Effector memory CD8-positive, alpha-beta T cell (primary cell): ENCODE results near the gene PLA2G12B.

Source experiments
- ATAC-seq: fragments of 150-1000 bp; cut with Tn5 transposase; replicated peaks from 2 replicates; pipeline ENCODE4 v1.10.0; 2021; ENCODE audit warnings: mild to moderate bottlenecking, moderate library complexity
- DNase-seq, 3 experiments: peaks; one replicate each; pipeline ENCODE4 v3.0.0; 2021
- H3K27ac Mint-ChIP-seq, 2 donors: one replicate each; pipeline ENCODE4 v1.8.0; 2022; ENCODE audit warnings: mild to moderate bottlenecking in 2 of 2, mixed read lengths in 2 of 2, moderate library complexity in 2 of 2
- H3K27me3 Mint-ChIP-seq, 2 donors: one replicate each; pipeline ENCODE4 v1.8.0; 2022; ENCODE audit warnings: mixed read lengths in 2 of 2
- H3K36me3 Mint-ChIP-seq: one replicate; pipeline ENCODE4 v1.8.0; 2022; ENCODE audit warnings: mild to moderate bottlenecking, moderate library complexity, mixed read lengths; ENCODE audit not compliant: insufficient read depth
- H3K4me1 Mint-ChIP-seq, 2 donors: one replicate each; pipeline ENCODE4 v1.8.0; 2022; ENCODE audit warnings: low read depth in 2 of 2, mixed read lengths in 2 of 2
- H3K4me3 Mint-ChIP-seq, 2 donors: one replicate each; pipeline ENCODE4 v1.8.0; 2022; ENCODE audit warnings: mild to moderate bottlenecking in 2 of 2, mixed read lengths in 2 of 2, moderate library complexity in 2 of 2
- H3K9me3 Mint-ChIP-seq, 2 donors: one replicate each; pipeline ENCODE4 v1.8.0; 2022; ENCODE audit warnings: mixed read lengths in 2 of 2

PLA2G12B gene

DNA sequence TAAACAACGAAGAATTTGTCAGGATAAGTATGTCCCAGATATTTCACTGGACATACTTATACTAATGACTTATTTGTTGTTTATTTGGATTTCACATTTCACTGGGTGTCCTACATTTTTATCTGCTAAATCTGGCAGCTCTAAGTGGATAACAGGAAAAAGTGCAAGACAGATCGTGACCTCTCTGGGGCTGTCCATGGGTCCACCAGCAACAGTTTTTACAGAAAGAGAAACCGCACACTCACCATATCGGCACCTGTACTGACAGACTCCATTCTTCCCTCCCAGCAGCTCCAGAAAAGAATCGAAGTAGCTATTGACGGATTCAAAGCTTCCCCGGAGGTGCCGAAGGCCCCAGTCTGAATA is 393 bp downstream of the PLA2G12B start:
- Mint-ChIP-seq H3K27me3 (peaks cover 8 to 37% of the 10 kb centered on the region in 2 donors), H3K9me3 (no peaks in the 10 kb centered on the region), H3K4me3 (no peak overlapping the region), H3K27ac (no peak overlapping the region), H3K36me3 (no peaks in the 10 kb centered on the region), H3K4me1 (no peaks in the 10 kb centered on the region)
- ATAC-seq (no peak), DNase-seq (no peak)

DNA sequence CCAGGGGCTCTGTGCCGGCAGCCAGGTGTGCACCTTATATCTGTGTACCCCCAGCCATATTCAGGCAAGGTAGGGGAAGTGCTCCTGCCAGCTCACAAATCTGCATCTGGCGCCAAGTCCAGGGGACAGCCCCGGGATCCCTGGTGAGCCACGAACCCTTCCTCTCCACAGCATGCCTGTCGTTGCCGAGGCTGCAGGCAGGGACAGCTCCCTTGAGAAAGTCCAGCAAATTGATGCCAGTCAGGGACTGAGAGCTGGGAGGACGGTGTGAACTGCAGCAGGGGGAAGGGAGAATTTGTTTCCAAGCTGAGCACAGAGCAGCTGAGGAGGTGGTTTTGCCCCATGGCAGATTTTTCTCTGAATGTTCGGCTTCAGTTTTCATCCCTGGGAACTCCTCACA is 919 bp downstream of the PLA2G12B start:
- Mint-ChIP-seq H3K4me1 (no peaks in the 10 kb centered on the region), H3K27me3 (peaks cover 8 to 37% of the 10 kb centered on the region in 2 donors), H3K9me3 (no peaks in the 10 kb centered on the region), H3K4me3 (no peak overlapping the region), H3K36me3 (no peaks in the 10 kb centered on the region), H3K27ac (no peak overlapping the region)
- ATAC-seq (no peak), DNase-seq (no peak)

DNA sequence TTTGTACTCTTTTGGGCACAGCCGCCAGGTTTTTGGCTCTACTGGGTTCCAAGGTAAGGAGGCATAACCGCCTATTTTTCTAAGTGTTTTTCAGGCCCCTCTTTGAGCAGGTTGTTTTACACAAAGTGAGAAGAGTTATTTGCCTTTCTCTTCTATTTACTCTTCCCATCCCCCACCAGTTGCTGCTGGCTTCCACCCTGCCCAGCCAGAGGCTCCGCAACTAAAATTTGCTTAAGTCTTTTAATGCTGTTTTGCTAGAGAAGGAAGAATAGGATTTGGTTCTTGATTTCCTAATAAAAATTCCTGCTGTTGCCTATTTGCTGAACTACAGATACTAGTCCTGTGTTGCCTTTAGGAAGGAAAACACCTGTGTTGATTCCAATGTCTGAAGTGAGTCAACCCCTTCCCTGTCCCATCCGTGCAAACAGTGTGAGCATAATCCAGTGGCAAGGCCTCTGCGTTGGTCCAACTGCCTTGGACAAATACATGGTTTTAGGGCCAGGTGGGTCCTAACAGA is 1.9 kb downstream of the PLA2G12B start:
- Mint-ChIP-seq H3K4me3 (no peak overlapping the region), H3K4me1 (no peaks in the 10 kb centered on the region), H3K36me3 (no peaks in the 10 kb centered on the region), H3K9me3 (no peaks in the 10 kb centered on the region), H3K27ac (no peak overlapping the region), H3K27me3 (peaks cover 8 to 42% of the 10 kb centered on the region in 2 donors)
- ATAC-seq (no peak), DNase-seq (no peak)

DNA sequence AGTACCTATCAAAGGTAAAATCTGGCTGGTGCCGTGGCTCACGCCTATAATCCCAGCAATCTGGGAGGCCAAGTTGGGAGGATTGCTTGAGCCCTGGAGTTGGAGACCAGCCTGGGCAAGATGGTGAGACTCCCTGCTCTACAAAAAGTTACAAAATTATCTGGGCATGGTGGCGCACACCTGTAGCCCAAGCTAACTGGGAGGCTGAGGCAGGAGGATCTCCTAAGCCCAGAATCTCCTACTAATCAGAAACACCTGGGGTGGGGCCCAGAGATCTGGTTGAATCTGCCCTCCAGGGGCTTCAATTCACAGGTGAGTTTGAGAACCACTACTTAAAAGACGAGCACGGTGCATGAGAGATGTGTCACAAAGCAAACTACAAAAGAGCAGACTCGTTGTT is 2.4 kb downstream of the PLA2G12B start:
- no peaks in the 10 kb centered on the region for H3K9me3 Mint-ChIP-seq
- H3K27ac Mint-ChIP-seq: no peak overlapping the region
- ATAC-seq (no peak), DNase-seq (no peak)
- H3K27me3 Mint-ChIP-seq: peaks cover 8 to 42% of the 10 kb centered on the region in 2 donors
- H3K4me1 Mint-ChIP-seq: no peaks in the 10 kb centered on the region
- no peak overlapping the region for H3K4me3 Mint-ChIP-seq
- H3K36me3 Mint-ChIP-seq: no peaks in the 10 kb centered on the region

DNA sequence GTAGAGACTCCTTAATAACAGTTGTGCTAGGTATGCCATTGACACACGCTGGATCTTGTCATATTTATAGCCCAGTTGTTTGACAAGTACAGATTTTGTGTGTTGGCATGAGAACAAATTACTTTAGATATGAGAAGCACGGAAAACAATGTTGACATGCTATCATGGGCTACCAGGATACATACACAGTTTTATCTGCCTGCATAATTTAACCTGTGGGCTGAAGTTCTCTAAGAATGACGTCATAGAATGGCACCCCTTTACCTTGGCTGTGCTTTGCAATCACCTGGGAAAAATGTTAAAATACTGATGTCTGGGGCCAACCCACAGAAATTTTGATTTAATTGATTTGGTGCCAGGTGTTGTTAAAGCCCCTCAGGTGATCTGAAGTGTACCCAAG is 2.8 kb downstream of the PLA2G12B start:
- Mint-ChIP-seq H3K27me3 (peaks cover 8 to 40% of the 10 kb centered on the region in 2 donors), H3K9me3 (no peaks in the 10 kb centered on the region), H3K27ac (no peak overlapping the region), H3K4me1 (no peaks in the 10 kb centered on the region), H3K36me3 (no peaks in the 10 kb centered on the region), H3K4me3 (no peak overlapping the region)
- ATAC-seq (no peak), DNase-seq (no peak)

DNA sequence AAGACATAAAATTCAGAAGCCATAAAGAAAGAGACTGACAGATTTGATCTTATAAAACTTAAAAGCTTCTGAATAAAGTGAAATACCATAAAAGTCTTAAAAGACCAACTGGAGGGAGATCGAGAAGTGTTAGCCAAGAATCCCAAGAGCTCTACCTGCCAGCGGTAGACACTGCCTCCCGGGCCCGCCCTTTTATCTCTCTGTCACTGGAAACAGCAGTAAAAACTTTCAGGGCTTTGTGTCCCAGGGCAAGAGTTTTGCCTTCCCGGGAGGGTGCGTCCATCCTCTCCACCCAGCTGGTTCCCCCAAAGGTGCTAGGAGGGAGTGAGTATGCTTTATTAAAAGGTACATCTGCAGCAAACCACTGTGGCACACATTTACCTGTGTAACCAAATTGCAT is 5.8 kb downstream of the PLA2G12B start:
- DNase-seq (no peak), ATAC-seq (no peak)
- Mint-ChIP-seq H3K27ac (no peak overlapping the region), H3K9me3 (no peaks in the 10 kb centered on the region), H3K4me3 (no peak overlapping the region), H3K4me1 (no peaks in the 10 kb centered on the region), H3K27me3 (peaks cover 14 to 45% of the 10 kb centered on the region in 2 donors), H3K36me3 (no peaks in the 10 kb centered on the region)

DNA sequence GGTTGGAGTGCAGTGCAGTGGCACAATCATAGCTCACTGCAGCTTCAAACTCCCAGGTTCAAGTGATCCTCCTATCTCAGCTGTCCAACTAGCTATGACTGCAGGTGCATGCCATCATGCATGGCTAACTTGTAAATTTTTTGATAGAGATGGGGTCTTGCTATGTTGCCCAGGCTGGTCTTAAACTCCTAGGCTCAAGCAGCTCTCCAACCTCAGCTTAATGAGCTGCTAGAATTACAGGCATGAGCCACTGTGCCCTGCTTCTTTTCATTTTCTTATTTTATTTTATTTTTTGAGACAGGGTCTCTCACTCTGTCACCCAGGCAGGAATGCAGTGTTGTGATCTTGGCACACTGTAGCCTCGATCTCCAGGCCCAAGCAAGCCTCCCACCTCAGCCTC is 7.6 kb downstream of the PLA2G12B start:
- ATAC-seq: no peak
- H3K27ac Mint-ChIP-seq: no peak overlapping the region

DNA sequence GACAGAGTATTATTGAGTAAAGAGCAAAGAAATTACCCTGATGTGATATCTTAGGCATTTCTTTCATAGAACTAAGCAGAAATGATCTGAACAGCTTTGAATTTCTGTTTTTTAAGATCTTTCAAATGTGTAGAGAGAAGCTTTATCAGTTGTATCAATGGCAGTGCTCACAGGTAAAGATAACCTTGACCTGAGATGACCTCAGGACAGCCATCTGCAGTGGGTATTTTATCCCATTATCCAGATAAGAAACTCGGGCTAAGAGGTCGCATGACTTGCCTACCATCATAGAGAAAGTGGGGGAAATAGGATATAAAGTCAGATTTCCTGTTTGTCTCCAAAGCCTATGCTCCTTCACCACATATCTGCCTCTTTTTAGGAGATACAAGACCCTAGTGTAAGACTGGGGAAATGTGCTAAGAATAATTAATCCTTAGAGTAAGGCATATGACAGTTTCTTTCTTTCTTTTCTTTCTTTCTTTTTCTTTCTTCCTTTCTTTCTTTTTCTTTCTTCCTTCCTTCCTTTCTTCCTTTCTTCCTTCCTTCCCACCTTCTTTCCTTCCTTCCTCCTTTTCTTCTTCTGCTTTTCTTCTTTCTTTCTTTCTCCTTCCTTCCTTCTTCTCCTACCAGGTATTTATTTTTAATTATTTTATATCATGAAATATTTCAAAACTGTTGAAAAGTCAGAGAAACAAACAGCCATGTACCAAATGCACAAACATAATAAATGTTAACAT is 10.9 kb downstream of the PLA2G12B start:
- H3K36me3 Mint-ChIP-seq: peaks cover 4% of the 10 kb centered on the region
- no peak for ATAC-seq
- H3K9me3 Mint-ChIP-seq: no peaks in the 10 kb centered on the region
- H3K4me3 Mint-ChIP-seq: no peak overlapping the region
- H3K27ac Mint-ChIP-seq: no peak overlapping the region
- H3K4me1 Mint-ChIP-seq: peaks cover 12 to 17% of the 10 kb centered on the region in 2 donors
- DNase-seq: no peak
- H3K27me3 Mint-ChIP-seq: peaks cover 14 to 30% of the 10 kb centered on the region in 2 donors

More for the DNA sequence above, 7.6 kb downstream of the PLA2G12B start:
- Mint-ChIP-seq H3K36me3 (no peaks in the 10 kb centered on the region), H3K27me3 (peaks cover 14 to 40% of the 10 kb centered on the region in 2 donors), H3K4me3 (no peak overlapping the region), H3K4me1 (peaks cover 3 to 6% of the 10 kb centered on the region in 2 donors), H3K9me3 (no peaks in the 10 kb centered on the region)
- DNase-seq: no peak

DNA sequence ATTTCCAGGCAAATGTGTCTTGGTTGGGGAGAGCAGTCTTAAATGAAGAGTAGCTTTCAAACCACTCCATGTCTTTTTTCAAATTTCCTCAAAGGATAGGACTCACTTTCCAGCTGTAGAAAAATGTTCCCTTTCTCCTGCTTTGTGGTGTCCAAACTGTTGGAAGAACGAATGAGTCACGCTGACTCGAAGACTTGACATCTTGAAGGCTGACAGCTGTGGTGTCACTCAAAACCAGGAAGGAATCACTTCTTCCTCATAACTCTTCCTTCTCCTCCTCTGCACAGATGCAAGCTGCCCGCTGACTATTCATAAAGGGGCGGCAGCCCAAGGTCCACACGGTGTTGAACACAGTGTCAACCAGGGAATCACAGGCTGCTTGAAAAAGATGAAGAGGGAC is 19.2 kb downstream of the PLA2G12B start:
- Mint-ChIP-seq H3K4me3 (no peak overlapping the region), H3K4me1 (no peaks in the 10 kb centered on the region), H3K9me3 (no peaks in the 10 kb centered on the region), H3K27me3 (peaks cover 0 to 16% of the 10 kb centered on the region in 2 donors), H3K27ac (no peak overlapping the region), H3K36me3 (no peaks in the 10 kb centered on the region)
- ATAC-seq (no peak), DNase-seq (no peak)

DNA sequence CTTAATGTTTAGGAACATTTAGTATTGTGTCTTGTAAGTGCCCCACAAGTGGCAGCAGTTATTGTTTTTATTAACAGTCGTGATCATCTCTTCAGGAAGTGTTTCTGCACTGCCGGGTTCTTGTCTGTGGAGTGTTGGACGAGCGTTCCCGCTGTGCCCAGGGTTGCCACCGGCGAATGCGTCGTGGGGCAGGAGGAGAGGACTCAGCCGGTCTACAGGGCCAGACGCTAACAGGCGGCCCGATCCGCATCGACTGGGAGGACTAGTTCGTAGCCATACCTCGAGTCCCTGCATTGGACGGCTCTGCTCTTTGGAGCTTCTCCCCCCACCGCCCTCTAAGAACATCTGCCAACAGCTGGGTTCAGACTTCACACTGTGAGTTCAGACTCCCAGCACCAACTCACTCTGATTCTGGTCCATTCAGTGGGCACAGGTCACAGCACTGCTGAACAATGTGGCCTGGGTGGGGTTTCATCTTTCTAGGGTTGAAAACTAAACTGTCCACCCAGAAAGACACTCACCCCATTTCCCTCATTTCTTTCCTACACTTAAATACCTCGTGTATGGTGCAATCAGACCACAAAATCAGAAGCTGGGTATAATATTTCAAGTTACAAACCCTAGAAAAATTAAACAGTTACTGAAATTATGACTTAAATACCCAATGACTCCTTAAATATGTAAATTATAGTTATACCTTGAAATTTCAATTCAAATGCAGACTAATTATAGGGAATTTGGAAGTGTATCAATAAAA is 22.2 kb downstream of the PLA2G12B start:
- Mint-ChIP-seq H3K9me3 (no peaks in the 10 kb centered on the region), H3K4me3 (no peak overlapping the region), H3K27me3 (peaks cover 0 to 16% of the 10 kb centered on the region in 2 donors), H3K4me1 (no peaks in the 10 kb centered on the region), H3K27ac (no peak overlapping the region), H3K36me3 (no peaks in the 10 kb centered on the region)
- ATAC-seq (no peak), DNase-seq (no peak)

DNA sequence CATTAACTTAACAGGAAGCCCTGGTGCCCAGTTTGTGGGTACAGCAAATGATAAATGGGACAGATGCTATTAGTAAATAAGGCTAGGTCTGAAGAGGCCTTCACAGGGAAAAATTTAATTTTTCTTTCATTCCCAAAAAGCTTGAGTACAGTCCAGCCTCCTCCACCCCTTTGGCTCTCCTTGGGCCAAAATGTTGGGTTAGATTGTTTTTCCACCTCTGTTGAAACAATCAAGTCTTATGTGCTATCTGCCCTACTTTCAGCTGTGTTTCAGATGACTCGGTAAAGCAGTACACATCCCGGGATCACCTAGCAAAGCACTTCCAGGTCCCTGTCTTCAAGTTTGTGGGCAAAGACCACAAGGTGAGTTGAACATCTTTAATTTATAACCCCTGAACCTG is 24.3 kb downstream of the PLA2G12B start:
- no peak for DNase-seq
- no peak overlapping the region for H3K4me3 Mint-ChIP-seq
- peaks cover 0 to 5% of the 10 kb centered on the region in 2 donors for H3K27me3 Mint-ChIP-seq
- H3K9me3 Mint-ChIP-seq: no peaks in the 10 kb centered on the region
- H3K36me3 Mint-ChIP-seq: no peaks in the 10 kb centered on the region
- H3K4me1 Mint-ChIP-seq: no peaks in the 10 kb centered on the region
- no peak for ATAC-seq
- no peak overlapping the region for H3K27ac Mint-ChIP-seq

DNA sequence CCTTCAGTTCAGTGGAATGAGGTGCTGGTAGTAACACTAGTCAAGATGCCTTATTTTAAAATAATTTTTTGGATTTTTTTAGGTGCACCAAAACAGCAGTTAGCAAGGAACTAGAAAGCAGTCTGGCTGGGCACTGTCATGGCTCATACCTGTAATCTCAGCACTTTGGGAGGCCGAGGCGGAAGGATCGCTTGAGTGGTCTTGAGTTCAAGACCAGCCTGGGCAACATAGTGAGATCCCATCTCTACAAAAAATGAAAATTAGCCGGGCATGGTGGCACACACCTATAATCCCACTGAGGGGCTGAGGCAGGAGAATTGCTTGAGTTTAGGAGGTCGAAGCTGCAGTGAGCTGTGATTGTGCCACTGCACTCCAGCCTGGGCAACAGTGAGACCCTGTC is 25.8 kb downstream of the PLA2G12B start:
- ATAC-seq (no peak), DNase-seq (no peak)
- Mint-ChIP-seq H3K4me3 (no peak overlapping the region), H3K27ac (no peak overlapping the region), H3K4me1 (no peaks in the 10 kb centered on the region), H3K27me3 (peaks cover 5 to 13% of the 10 kb centered on the region in 2 donors), H3K36me3 (no peaks in the 10 kb centered on the region), H3K9me3 (no peaks in the 10 kb centered on the region)

DNA sequence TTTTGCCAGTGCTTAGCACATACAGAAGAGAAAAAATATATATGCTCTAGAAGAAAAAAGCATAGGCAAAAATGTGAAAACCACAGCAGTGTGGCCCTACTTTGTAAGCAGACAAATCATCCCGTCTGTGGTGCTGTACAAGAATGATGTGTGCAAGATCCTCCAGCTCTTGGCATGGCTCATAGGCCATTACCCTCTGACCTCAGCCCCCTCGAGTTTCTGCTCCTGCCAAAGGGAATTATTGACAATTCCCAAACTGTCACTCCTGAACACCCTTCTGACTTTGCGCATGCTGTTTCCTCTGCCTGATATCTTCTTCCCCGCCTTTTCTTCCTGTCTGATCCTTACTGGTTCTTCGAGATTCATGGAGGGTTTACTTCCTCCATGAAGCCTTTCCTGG is 27.1 kb downstream of the PLA2G12B start:
- Mint-ChIP-seq H3K27me3 (peaks cover 6 to 18% of the 10 kb centered on the region in 2 donors), H3K4me1 (no peaks in the 10 kb centered on the region), H3K9me3 (no peaks in the 10 kb centered on the region), H3K27ac (no peak overlapping the region), H3K36me3 (no peaks in the 10 kb centered on the region), H3K4me3 (no peak overlapping the region)
- DNase-seq (no peak), ATAC-seq (no peak)

DNA sequence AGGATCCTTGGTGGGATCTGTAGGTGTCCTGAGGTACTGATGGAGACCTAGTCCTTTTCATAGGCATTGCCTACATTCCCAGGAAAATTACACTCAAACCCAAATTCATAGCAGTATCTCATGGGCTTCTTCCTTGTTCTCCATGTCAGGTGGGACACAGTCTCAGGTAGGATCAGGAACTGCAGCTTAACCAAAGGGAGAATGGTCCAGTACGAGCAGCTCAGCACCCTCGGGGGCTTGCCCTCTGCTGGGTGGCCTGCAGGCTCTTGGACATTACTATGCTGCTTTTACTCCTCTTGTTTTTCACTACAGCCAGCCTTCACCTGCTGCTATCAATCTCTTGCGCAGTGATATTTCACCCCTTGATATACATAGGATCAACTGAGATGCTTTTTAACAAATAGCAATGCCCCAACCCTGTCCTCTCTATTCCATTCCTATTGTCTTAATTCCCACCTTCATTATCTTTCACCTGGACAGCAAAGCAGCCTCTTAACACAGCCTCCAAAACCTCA is 28.6 kb downstream of the PLA2G12B start:
- no peak for ATAC-seq
- no peak overlapping the region for H3K27ac Mint-ChIP-seq
- DNase-seq: no peak
- no peak overlapping the region for H3K4me3 Mint-ChIP-seq
- H3K27me3 Mint-ChIP-seq: peaks cover 14 to 28% of the 10 kb centered on the region in 2 donors
- peaks cover 2% of the 10 kb centered on the region in 2 donors for H3K9me3 Mint-ChIP-seq
- peaks cover 3% of the 10 kb centered on the region for H3K36me3 Mint-ChIP-seq
- H3K4me1 Mint-ChIP-seq: no peaks in the 10 kb centered on the region
